K562 (cell line): Measurements from ENCODE around the gene MAGIX. TPM values are rescaled to one million over a fixed set of nuclear protein-coding genes. Genes with fewer than 3 reads are reported as not detected.

Experiments
- CBX8 ChIP-seq: fragments of 200-600 bp; sonication (generic); IDR thresholded peaks from 2 replicates; pipeline ENCODE4 v1.6.1; 2012; ENCODE audit warnings: borderline replicate concordance, mixed run types, low read depth, mild to moderate bottlenecking, moderate library complexity, mixed read lengths, low read length, control low read depth, inconsistent platforms; ENCODE audit not compliant: poor library complexity, severe bottlenecking; ENCODE audit errors: extremely low read depth
- CEBPB ChIP-seq: fragments of 450-650 bp; IDR thresholded peaks from 2 replicates; pipeline ENCODE4 v1.6.1; 2016; ENCODE audit warnings: missing genetic modification characterization, missing compliant biosample characterization
- EP300 ChIP-seq: IDR thresholded peaks from 2 replicates; pipeline ENCODE4 v1.6.1; 2012; ENCODE audit warnings: low read length, improper control_type of control experiment
- ETV1 ChIP-seq: fragments of 450-650 bp; conservative IDR thresholded peaks from 2 replicates; pipeline ENCODE4 v1.6.1; 2016; ENCODE audit warnings: missing genetic modification characterization, control low read depth, low read depth, missing compliant biosample characterization
- HNRNPL ChIP-seq: fragments of 200-400 bp; formaldehyde crosslinking; IDR thresholded peaks from 2 replicates; pipeline ENCODE4 v1.6.1; 2017; ENCODE audit warnings: low read depth, mild to moderate bottlenecking, low read length
- NELFE ChIP-seq: IDR thresholded peaks from 2 replicates; pipeline ENCODE4 v1.6.1; 2011; ENCODE audit warnings: mild to moderate bottlenecking; ENCODE audit not compliant: insufficient read depth, insufficient read length
- RBM22 ChIP-seq: fragments of 200-400 bp; formaldehyde crosslinking; IDR thresholded peaks from 2 replicates; pipeline ENCODE4 v1.6.1; 2018; ENCODE audit warnings: low read length, low read depth; ENCODE audit not compliant: poor library complexity, severe bottlenecking
- SMARCA4 ChIP-seq: fragments of 450-650 bp; IDR thresholded peaks from 2 replicates; pipeline ENCODE4 v1.6.1; 2016
- SMC3 ChIP-seq: conservative IDR thresholded peaks from 2 replicates; pipeline ENCODE4 v1.6.1; 2011; ENCODE audit warnings: low read depth, low read length, improper control_type of control experiment; ENCODE audit not compliant: insufficient read depth
- TAF15 ChIP-seq: fragments of 200-400 bp; formaldehyde crosslinking; IDR thresholded peaks from 2 replicates; pipeline ENCODE4 v1.6.1; 2017; ENCODE audit warnings: mild to moderate bottlenecking, low read depth, low read length, moderate library complexity
- TRIM28 ChIP-seq: fragments of 450-650 bp; IDR thresholded peaks from 2 replicates; pipeline ENCODE4 v1.6.1; 2017
- ZFX ChIP-seq: sonication (generic); formaldehyde crosslinking; IDR thresholded peaks from 2 replicates; pipeline ENCODE4 v1.8.0; 2022; ENCODE audit warnings: mild to moderate bottlenecking, missing genetic modification reagents, moderate library complexity
- ZNF133 ChIP-seq: fragments of 250-450 bp; sonication (Bioruptor Pico); IDR thresholded peaks from 2 replicates; pipeline ENCODE4 v1.4.0; 2020; ENCODE audit warnings: mild to moderate bottlenecking
- ZNF212 ChIP-seq: fragments of 450-650 bp; formaldehyde crosslinking; IDR thresholded peaks from 2 replicates; pipeline ENCODE4 v1.4.0; 2020; ENCODE audit warnings: mild to moderate bottlenecking
- ZNF384 ChIP-seq: IDR thresholded peaks from 2 replicates; pipeline ENCODE4 v1.6.1; 2012; ENCODE audit warnings: low read depth, low read length, improper control_type of control experiment
- ZSCAN29 ChIP-seq: fragments of 450-650 bp; IDR thresholded peaks from 2 replicates; pipeline ENCODE4 v1.6.1; 2017
- polyA plus RNA-seq, 8 experiments: library from polyadenylated mRNA; depleted of rRNA in 4 of 8; stranded (reverse) in 5 of 8; unstranded in 3 of 8; fragments of >200 nt; fragmentation: Nextera tagmentation in 2 of 8; fragmentation: Illumina TruSeq in 1 of 8; extraction: Ambion mirVana in 2 of 8; extraction: Trizol in 1 of 8; gene quantifications; 2 replicates each; pipeline versions ENCODE4 v1.2.1 to v1.2.3, GENCODE V29; 2011 to 2014; ENCODE audit warnings: inconsistent platforms in 1 of 8, missing spikeins in 1 of 8
- total RNA-seq, 7 experiments: library from RNA; depleted of rRNA in 6 of 7; stranded (reverse); fragments of >200 nt in 6 of 7; fragmentation: Illumina TruSeq in 2 of 7; extraction: Trizol in 2 of 7; gene quantifications; 2 replicates each; pipeline versions ENCODE4 v1.2.1 to v1.2.3, GENCODE V29; 2011 to 2021; ENCODE audit warnings: low replicate concordance in 1 of 7
- TF ChIP-seq, protein P1 (sequence below), 2 experiments: IDR thresholded peaks in 1 of 2; conservative IDR thresholded peaks in 1 of 2; 2 replicates each; pipeline ENCODE4 v1.6.1; 2016; ENCODE audit warnings: low read depth in 2 of 2, mild to moderate bottlenecking in 1 of 2, missing compliant biosample characterization in 1 of 2, missing genetic modification characterization in 1 of 2, moderate library complexity in 1 of 2
- TF ChIP-seq, protein P2 (sequence below): fragments of 250-450 bp; sonication (Bioruptor Pico); IDR thresholded peaks from 2 replicates; pipeline ENCODE4 v1.5.0; 2022; ENCODE audit warnings: mild to moderate bottlenecking
- TF ChIP-seq, protein P3 (sequence below): conservative IDR thresholded peaks from 2 replicates; pipeline ENCODE4 v1.6.1; 2011; ENCODE audit warnings: low read depth, mild to moderate bottlenecking, low read length; ENCODE audit not compliant: control insufficient read depth
- TF ChIP-seq, protein P4 (sequence below), 2 experiments: fragments of 450-650 bp; IDR thresholded peaks; 2 replicates each; pipeline ENCODE4 v1.6.1; 2016

Gene MAGIX
- total and polyA plus RNA-seq, 9 of the 15 experiments (the other 6 are each of a cell fraction or from before 2014, with no cell fraction given): 0.08 to 3.5 (median 0.47) TPM

DNA sequence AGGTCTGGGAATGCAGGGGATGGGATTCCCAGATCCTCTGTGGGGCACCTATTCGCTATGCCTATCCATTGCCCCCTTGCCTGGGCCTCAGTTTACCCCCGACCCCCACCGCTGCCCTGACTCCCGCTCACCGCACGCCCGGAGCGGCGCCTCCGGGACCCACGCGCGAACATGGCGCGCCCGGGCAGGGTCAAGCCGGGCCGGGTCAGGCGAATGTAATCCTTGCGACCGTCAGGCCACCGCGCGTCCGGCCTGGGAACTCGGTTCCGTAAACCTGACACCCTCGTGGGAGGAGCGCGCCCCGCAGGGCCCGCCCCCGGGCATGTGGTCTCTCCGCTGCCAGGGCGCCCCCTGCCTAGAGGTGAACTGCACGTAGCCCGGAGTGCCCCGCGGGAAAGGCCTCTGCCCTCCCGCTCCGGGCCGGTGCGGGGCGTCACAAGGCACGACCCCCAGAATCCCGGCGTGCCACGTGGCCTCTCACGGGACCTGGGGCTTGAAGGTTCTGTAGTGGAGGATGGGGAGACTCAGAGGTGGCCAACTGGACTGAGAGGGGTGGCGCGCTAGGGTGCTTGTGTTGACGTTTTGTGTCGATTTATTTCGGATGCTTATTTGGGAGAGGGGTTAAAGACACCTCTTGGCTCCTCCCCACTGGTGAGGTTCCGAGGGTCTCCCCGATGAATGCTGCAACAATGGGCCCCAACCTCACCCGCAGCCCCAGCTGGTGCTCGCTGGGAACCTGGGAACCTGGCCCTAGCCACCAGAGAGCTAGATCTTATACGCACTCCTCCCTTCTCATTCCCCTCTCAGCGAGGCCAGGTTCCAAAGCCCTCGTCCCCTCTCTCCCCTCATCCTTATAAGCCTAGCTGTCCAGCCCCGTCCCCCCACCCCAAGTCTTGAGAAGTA is 23.8 kb downstream of the MAGIX start, which contains the start of gene PRICKLE3 (continued):
- no peak for TF ChIP-seq SMARCA4
- TF ChIP-seq, protein P1, sequence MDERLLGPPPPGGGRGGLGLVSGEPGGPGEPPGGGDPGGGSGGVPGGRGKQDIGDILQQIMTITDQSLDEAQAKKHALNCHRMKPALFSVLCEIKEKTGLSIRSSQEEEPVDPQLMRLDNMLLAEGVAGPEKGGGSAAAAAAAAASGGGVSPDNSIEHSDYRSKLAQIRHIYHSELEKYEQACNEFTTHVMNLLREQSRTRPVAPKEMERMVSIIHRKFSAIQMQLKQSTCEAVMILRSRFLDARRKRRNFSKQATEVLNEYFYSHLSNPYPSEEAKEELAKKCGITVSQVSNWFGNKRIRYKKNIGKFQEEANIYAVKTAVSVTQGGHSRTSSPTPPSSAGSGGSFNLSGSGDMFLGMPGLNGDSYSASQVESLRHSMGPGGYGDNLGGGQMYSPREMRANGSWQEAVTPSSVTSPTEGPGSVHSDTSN (CRISPR knock-in tag; IDR thresholded peaks at IDR 0.05; ENCODE audit: low read depth): no peak
- TF ChIP-seq, protein P1 (tag; conservative IDR thresholded peaks at IDR 0.05; ENCODE audit: low read depth): no peak
- TF ChIP-seq TRIM28: no peak
- TF ChIP-seq ETV1 (tag): 0 out of 2 replicates have a peak, but pooled peaks have one; percentile 37
- TF ChIP-seq, protein P2, sequence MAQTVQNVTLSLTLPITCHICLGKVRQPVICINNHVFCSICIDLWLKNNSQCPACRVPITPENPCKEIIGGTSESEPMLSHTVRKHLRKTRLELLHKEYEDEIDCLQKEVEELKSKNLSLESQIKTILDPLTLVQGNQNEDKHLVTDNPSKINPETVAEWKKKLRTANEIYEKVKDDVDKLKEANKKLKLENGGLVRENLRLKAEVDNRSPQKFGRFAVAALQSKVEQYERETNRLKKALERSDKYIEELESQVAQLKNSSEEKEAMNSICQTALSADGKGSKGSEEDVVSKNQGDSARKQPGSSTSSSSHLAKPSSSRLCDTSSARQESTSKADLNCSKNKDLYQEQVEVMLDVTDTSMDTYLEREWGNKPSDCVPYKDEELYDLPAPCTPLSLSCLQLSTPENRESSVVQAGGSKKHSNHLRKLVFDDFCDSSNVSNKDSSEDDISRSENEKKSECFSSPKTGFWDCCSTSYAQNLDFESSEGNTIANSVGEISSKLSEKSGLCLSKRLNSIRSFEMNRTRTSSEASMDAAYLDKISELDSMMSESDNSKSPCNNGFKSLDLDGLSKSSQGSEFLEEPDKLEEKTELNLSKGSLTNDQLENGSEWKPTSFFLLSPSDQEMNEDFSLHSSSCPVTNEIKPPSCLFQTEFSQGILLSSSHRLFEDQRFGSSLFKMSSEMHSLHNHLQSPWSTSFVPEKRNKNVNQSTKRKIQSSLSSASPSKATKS (CRISPR knock-in tag): no peak
- TF ChIP-seq ZNF212: no peak
- no peak for TF ChIP-seq ZNF384
- no peak for TF ChIP-seq ZFX (CRISPR knock-in tag)
- TF ChIP-seq EP300: 0 out of 2 replicates have a peak, but pooled peaks have one; percentile 10
- no peak for TF ChIP-seq CEBPB (tag)
- TF ChIP-seq RBM22: no peak
- no peak for TF ChIP-seq SMC3
- TF ChIP-seq, protein P3, sequence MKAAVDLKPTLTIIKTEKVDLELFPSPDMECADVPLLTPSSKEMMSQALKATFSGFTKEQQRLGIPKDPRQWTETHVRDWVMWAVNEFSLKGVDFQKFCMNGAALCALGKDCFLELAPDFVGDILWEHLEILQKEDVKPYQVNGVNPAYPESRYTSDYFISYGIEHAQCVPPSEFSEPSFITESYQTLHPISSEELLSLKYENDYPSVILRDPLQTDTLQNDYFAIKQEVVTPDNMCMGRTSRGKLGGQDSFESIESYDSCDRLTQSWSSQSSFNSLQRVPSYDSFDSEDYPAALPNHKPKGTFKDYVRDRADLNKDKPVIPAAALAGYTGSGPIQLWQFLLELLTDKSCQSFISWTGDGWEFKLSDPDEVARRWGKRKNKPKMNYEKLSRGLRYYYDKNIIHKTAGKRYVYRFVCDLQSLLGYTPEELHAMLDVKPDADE: peak; percentile 62
- no peak for TF ChIP-seq ZNF133 (CRISPR knock-in tag)
- no peak for TF ChIP-seq NELFE
- TF ChIP-seq, protein P4, sequence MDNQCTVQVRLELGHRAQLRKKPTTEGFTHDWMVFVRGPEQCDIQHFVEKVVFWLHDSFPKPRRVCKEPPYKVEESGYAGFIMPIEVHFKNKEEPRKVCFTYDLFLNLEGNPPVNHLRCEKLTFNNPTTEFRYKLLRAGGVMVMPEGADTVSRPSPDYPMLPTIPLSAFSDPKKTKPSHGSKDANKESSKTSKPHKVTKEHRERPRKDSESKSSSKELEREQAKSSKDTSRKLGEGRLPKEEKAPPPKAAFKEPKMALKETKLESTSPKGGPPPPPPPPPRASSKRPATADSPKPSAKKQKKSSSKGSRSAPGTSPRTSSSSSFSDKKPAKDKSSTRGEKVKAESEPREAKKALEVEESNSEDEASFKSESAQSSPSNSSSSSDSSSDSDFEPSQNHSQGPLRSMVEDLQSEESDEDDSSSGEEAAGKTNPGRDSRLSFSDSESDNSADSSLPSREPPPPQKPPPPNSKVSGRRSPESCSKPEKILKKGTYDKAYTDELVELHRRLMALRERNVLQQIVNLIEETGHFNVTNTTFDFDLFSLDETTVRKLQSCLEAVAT (IDR thresholded peaks at IDR 0.05): no peak
- peak; percentile 100 for TF ChIP-seq HNRNPL
- TF ChIP-seq CBX8: no peak
- no peak for TF ChIP-seq TAF15
- no peak for TF ChIP-seq ZSCAN29
